HG02970 (cell line): ENCODE measurements around the gene SLC26A9.

ENCODE experiments used
- ATAC-seq: cut with Tn5 transposase; IDR thresholded peaks from one replicate; pipeline ENCODE4 v1.9.1; 2021; ENCODE audit warnings: mild to moderate bottlenecking, moderate library complexity, moderate number of reproducible peaks; ENCODE audit not compliant: unreplicated experiment, low FRiP score

Gene SLC26A9

GRCh38 chr1:205950280-205950679 lies 7.0 kb upstream of the SLC26A9 start:
- no peak for ATAC-seq

GRCh38 chr1:205949753-205950152 lies 6.5 kb upstream of the SLC26A9 start:
- ATAC-seq = no peak

- no peak for ATAC-seq
Measured at GRCh38 chr1:205948886-205949285, 5.6 kb upstream of the SLC26A9 start.

- ATAC-seq = no peak
Measured at GRCh38 chr1:205948039-205948438, 4.8 kb upstream of the SLC26A9 start.

GRCh38 chr1:205947024-205947423 lies 3.8 kb upstream of the SLC26A9 start:
- ATAC-seq = no peak

- ATAC-seq = no peak
Measured at GRCh38 chr1:205945069-205945468, 1.8 kb upstream of the SLC26A9 start.

- ATAC-seq = no peak
Measured at GRCh38 chr1:205944525-205944924, 1.3 kb upstream of the SLC26A9 start.

GRCh38 chr1:205942631-205943159 lies 561 bp downstream of the SLC26A9 start:
- ATAC-seq = no peak

- ATAC-seq = no peak
Measured at GRCh38 chr1:205940710-205941109, 2.5 kb downstream of the SLC26A9 start.

GRCh38 chr1:205939690-205940330 lies 3.4 kb downstream of the SLC26A9 start:
- no peak for ATAC-seq

- ATAC-seq = no peak
Measured at GRCh38 chr1:205938682-205939081, 4.6 kb downstream of the SLC26A9 start.

GRCh38 chr1:205936846-205937586 lies 6.2 kb downstream of the SLC26A9 start:
- ATAC-seq = no peak

- ATAC-seq = no peak
Measured at GRCh38 chr1:205936311-205936710, 6.9 kb downstream of the SLC26A9 start.

- ATAC-seq = no peak
Measured at GRCh38 chr1:205935869-205936268, 7.4 kb downstream of the SLC26A9 start.

GRCh38 chr1:205934788-205935187 lies 8.5 kb downstream of the SLC26A9 start:
- ATAC-seq = no peak

- no peak for ATAC-seq
Measured at GRCh38 chr1:205933671-205934618, 9.3 kb downstream of the SLC26A9 start.

- ATAC-seq = no peak
Measured at GRCh38 chr1:205932776-205933175, 10.5 kb downstream of the SLC26A9 start.

- no peak for ATAC-seq
Measured at GRCh38 chr1:205930799-205931281, 12.4 kb downstream of the SLC26A9 start.

- no peak for ATAC-seq
Measured at GRCh38 chr1:205930195-205930577, 13.1 kb downstream of the SLC26A9 start.

- ATAC-seq = no peak
Measured at GRCh38 chr1:205929496-205930194, 13.6 kb downstream of the SLC26A9 start.
